ENCODE results near the gene RIN3. TPM values are rescaled to one million over a fixed set of nuclear protein-coding genes. Genes with fewer than 3 reads are reported as not detected.

The RIN3 gene
- total and polyA plus RNA-seq, 2 of the 4 experiments (the other 2 are of a cell fraction) = 2.5 to 11.1 TPM

DNA sequence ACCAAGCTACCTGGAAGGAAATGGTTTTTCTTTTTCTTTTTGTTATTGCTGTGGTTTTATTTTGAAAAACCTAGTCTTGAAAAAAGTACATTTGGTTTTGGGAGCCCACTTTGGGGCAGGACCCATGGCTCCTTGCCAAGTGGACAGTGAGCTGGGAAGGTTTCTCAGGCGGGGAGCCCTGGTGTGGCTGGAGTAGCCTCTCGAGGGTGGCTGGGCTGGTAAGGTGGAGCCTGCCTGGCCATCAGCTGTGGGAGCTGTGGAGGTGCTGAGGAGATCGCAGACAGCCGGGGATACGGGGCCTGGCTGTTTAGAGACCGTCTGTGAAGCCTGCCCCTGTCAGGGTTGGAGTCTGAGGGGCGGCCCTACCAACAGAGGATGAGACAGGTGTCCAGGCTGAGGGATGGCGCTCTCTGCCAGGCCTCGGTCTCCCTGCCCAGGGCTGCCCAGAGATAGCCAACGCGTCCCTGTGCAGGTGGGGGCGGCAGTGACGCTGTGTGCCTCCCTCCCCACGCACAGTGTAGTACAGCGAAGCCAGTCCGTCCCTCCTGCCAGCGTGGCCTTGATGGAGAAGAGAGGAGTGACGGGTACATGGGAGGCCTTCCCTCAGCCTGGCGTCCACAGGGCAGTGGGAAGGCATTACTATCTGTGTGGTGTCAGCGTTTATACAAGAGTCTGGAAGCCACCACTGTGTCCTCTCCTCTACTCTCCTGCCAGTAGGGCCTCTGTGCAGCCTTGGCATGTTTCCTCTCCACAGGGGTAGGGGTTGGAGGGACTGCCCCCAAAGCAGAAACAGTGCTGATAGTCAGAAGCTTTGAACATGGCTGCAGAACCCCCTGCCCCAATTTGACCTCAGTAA is 5.9 kb downstream of the RIN3 start:
- no peak overlapping the region for H3K56ac ChIP-seq (ENCODE audit: extremely low read depth, insufficient read depth, low read length)
- no peaks in the 10 kb centered on the region for H3K9me3 ChIP-seq (ENCODE audit: control insufficient read depth, insufficient read depth, low read length)
- DNase-seq = no peak
- H2AK9ac ChIP-seq (replicated peaks; ENCODE audit: low read depth, low read length, poor library complexity) = peak overlapping the region; percentile 47
- peaks cover 24% of the 10 kb centered on the region for H4K20me1 ChIP-seq (ENCODE audit: insufficient read depth, low read length)
- BruUV-seq (replicated peaks) = no TSS peak
- no peak overlapping the region for H3K18ac ChIP-seq (ENCODE audit: low read depth, low read length)
- ChIA-PET POLR2A (ENCODE audit: unreplicated experiment) (interaction anchor here (0.6 kb wide), 1 partner anchor 302 kb away, joined by 3 read pairs; no protein-coding TSS in a partner anchor), CTCF (no interaction called here)
- H3K4ac ChIP-seq (ENCODE audit: low read depth, low read length) = no peak overlapping the region
- no peak overlapping the region for H4K91ac ChIP-seq (ENCODE audit: insufficient read depth, low read depth, low read length)
- H3K27me3 ChIP-seq (ENCODE audit: control insufficient read depth, insufficient read depth, low read length) = no peaks in the 10 kb centered on the region
- no peaks in the 10 kb centered on the region for H3K36me3 ChIP-seq (ENCODE audit: control insufficient read depth, insufficient read depth, low read length)
- intact Hi-C loops (cut with micrococcal nuclease) = loop anchor here (10.0 kb wide), 1 partner anchor 125 kb away; no protein-coding TSS in a partner anchor
- ATAC-seq (ENCODE audit: low read depth) = no peak
- peaks cover 34 to 89% of the 10 kb centered on the region in 2 experiments for H3K79me1 ChIP-seq (ENCODE audit: low read depth in 1 of 2, low read length in 2 of 2)
- no peak overlapping the region for H4K8ac ChIP-seq (ENCODE audit: low read depth in 2 of 2, low read length in 2 of 2)
- no peak overlapping the region for H3K4me3 ChIP-seq (ENCODE audit: insufficient read depth, low read depth, low read length)
- no peak overlapping the region for H2BK15ac ChIP-seq (ENCODE audit: low read depth, low read length)
- H2AK5ac ChIP-seq (ENCODE audit: low read depth, low read length) = no peak overlapping the region
- no peak overlapping the region for H3K14ac ChIP-seq (replicated peaks; ENCODE audit: low read depth, low read length)
- peaks cover 4% of the 10 kb centered on the region; the same call in 1 of the 2 replicates for H3K4me1 ChIP-seq (ENCODE audit: control insufficient read depth, insufficient read depth, low read length)
- TF ChIP-seq RAD21 (IDR thresholded peaks at IDR 0.05; ENCODE audit: low read length) (no peak), CHD1 (IDR thresholded peaks at IDR 0.05; ENCODE audit: low read depth, low read length) (no peak), BHLHE40 (IDR thresholded peaks at IDR 0.05; ENCODE audit: low read depth, low read length) (no peak), MAFK (IDR thresholded peaks at IDR 0.05; ENCODE audit: low read depth, low read length) (no peak), MAZ (IDR thresholded peaks at IDR 0.05; ENCODE audit: borderline replicate concordance, low read depth, low read length) (no peak), NFE2L2 (IDR thresholded peaks at IDR 0.05; ENCODE audit: low read depth, low read length) (no peak), RCOR1 (IDR thresholded peaks at IDR 0.05; ENCODE audit: insufficient replicate concordance, low read length) (no peak), POLR2A (IDR thresholded peaks at IDR 0.05; ENCODE audit: low read depth, low read length) (no peak)
- TF ChIP-seq, protein P1, sequence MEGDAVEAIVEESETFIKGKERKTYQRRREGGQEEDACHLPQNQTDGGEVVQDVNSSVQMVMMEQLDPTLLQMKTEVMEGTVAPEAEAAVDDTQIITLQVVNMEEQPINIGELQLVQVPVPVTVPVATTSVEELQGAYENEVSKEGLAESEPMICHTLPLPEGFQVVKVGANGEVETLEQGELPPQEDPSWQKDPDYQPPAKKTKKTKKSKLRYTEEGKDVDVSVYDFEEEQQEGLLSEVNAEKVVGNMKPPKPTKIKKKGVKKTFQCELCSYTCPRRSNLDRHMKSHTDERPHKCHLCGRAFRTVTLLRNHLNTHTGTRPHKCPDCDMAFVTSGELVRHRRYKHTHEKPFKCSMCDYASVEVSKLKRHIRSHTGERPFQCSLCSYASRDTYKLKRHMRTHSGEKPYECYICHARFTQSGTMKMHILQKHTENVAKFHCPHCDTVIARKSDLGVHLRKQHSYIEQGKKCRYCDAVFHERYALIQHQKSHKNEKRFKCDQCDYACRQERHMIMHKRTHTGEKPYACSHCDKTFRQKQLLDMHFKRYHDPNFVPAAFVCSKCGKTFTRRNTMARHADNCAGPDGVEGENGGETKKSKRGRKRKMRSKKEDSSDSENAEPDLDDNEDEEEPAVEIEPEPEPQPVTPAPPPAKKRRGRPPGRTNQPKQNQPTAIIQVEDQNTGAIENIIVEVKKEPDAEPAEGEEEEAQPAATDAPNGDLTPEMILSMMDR (conservative IDR thresholded peaks at IDR 0.05; ENCODE audit: low read depth, low read length) = no peak
- H2BK20ac ChIP-seq (ENCODE audit: low read depth, low read length) = no peak overlapping the region
- H2BK5ac ChIP-seq (ENCODE audit: low read depth, low read length, poor library complexity, severe bottlenecking) = no peak overlapping the region
- peaks cover 4% of the 10 kb centered on the region; the same call in 1 of the 2 replicates for H3K9me1 ChIP-seq (ENCODE audit: insufficient read depth, low read length)
- 91% methylated on average over 6 of the region's 20 CpGs; no CpG with 5 or more reads in 1 of the 2 experiments for WGBS, 2 experiments (ENCODE audit: extremely low coverage in 2 of 2, insufficient read length in 1 of 2)
- H3K27ac ChIP-seq (ENCODE audit: insufficient read depth, low read length) = no peak overlapping the region
- no peak overlapping the region for H3K9ac ChIP-seq (ENCODE audit: low read depth, low read length)
- H2BK120ac ChIP-seq (ENCODE audit: low read depth, low read length) = no peak overlapping the region
- dilution Hi-C loops (cut with HindIII; ENCODE audit: low sequenced_read_pairs, unreplicated experiment) = no loop called here
- in situ Hi-C loops (cut with MboI; ENCODE audit: low sequenced_read_pairs) = no loop called here
- H4K5ac ChIP-seq (ENCODE audit: low read depth, low read length) = no peak overlapping the region
- H2AFZ ChIP-seq (replicated peaks; ENCODE audit: low read length, poor library complexity) = no peak overlapping the region
- no peak overlapping the region for H3K23ac ChIP-seq (ENCODE audit: low read depth, low read length)
- no peak overlapping the region for H3K4me2 ChIP-seq (ENCODE audit: low read depth, low read length)
